Tibial nerve (tissue), 4 donors: ENCODE data around the gene CHRM4. TPM values are rescaled to one million over a fixed set of nuclear protein-coding genes. Genes with fewer than 3 reads are reported as not detected.
"Not testable (repeated sequence)": the region's sequence is repeated elsewhere in the genome, so short reads cannot be mapped to it uniquely, and the experiment has no call there.

Experiments used
- DNase-seq, 2 donors: peaks; one replicate each; pipeline ENCODE4 v3.0.0-alpha.2; 2019; ENCODE audit warnings: low spot score in 2 of 2
- H3K27ac ChIP-seq, 4 donors: fragments of 200-600 bp; sonication (generic) in 3 of 4; one replicate each; pipeline ENCODE4 v1.5.1; 2017 to 2019; ENCODE audit warnings: mild to moderate bottlenecking in 1 of 4
- H3K27me3 ChIP-seq, 2 donors: fragments of 200-600 bp; sonication (generic) in 1 of 2; one replicate each; pipeline versions ENCODE4 v1.5.1 to v1.6.0; 2017 to 2019
- H3K36me3 ChIP-seq, 3 donors: fragments of 200-600 bp; sonication (generic); one replicate each; pipeline ENCODE4 v1.5.1; 2018 to 2019
- H3K4me1 ChIP-seq, 4 donors: fragments of 200-600 bp; sonication (generic) in 3 of 4; one replicate each; pipeline ENCODE4 v1.5.1; 2017 to 2019
- H3K4me3 ChIP-seq, 4 donors: fragments of 200-600 bp; sonication (generic) in 3 of 4; one replicate each; pipeline ENCODE4 v1.5.1; 2017 to 2019; ENCODE audit warnings: mild to moderate bottlenecking in 1 of 4, moderate library complexity in 1 of 4
- H3K9me3 ChIP-seq, 4 donors: fragments of 200-600 bp; sonication (generic) in 3 of 4; one replicate each; pipeline ENCODE4 v1.5.1; 2017 to 2019
- CTCF ChIP-seq, 5 experiments: fragments of 200-600 bp in 3 of 5; fragments of 450-650 bp in 2 of 5; sonication (generic) in 3 of 5; IDR thresholded peaks; one replicate each; pipeline ENCODE4 v1.5.1; 2016 to 2019; ENCODE audit warnings: antibody characterized with exemption in 5 of 5, mild to moderate bottlenecking in 3 of 5, moderate library complexity in 2 of 5
- EP300 ChIP-seq, 2 donors: sonication (generic); formaldehyde crosslinking; IDR thresholded peaks; one replicate each; pipeline ENCODE4 v1.6.1; 2017; ENCODE audit warnings: antibody characterized with exemption in 2 of 2, mild to moderate bottlenecking in 1 of 2
- POLR2A ChIP-seq, 2 donors: fragments of 450-650 bp; IDR thresholded peaks; one replicate each; pipeline ENCODE4 v1.6.1; 2017; ENCODE audit warnings: antibody characterized with exemption in 2 of 2, mild to moderate bottlenecking in 2 of 2, moderate library complexity in 2 of 2
- WGBS, 2 donors: methylation state at CpG; one replicate each; pipeline ENCODE4 v1.1.5; 2018; 5-methylcytosine and 5-hydroxymethylcytosine counted together
- total RNA-seq, 4 donors: library from RNA; depleted of rRNA; stranded (reverse); fragments of >200 nt; gene quantifications; one replicate each; pipeline ENCODE4 v1.1.0, GENCODE V29; 2016

Gene CHRM4
- total RNA-seq, 4 donors from 2014 or later = 1.2 TPM; not detected in 3

- Histone ChIP-seq H3K9me3 (no peaks in the 10 kb centered on the region), H3K27ac (no peak overlapping the region), H3K4me3 (no peak overlapping the region), H3K27me3 (no peaks in the 10 kb centered on the region), H3K36me3 (peaks cover 0 to 87% (median 15%) of the 10 kb centered on the region in 3 donors), H3K4me1 (peaks cover 0 to 5% (median 2%) of the 10 kb centered on the region in 4 donors)
- WGBS, 2 donors = 87 to 90% methylated on average over 14 to 15 of the region's 15 CpGs
- no peak for TF ChIP-seq POLR2A (IDR thresholded peaks at IDR 0.05)
- no peak for TF ChIP-seq EP300 (IDR thresholded peaks at IDR 0.05)
- TF ChIP-seq CTCF (IDR thresholded peaks at IDR 0.05) = no peak
- no peak for DNase-seq
These were observed 16.8 kb downstream of the CHRM4 start for GRCh38 chr11:46374815-46375214.

- no peak overlapping the region for H3K27ac ChIP-seq
- no peak overlapping the region for H3K4me3 ChIP-seq
- TF ChIP-seq POLR2A (IDR thresholded peaks at IDR 0.05) (no peak), CTCF (IDR thresholded peaks at IDR 0.05) (no peak), EP300 (IDR thresholded peaks at IDR 0.05) (no peak)
- no peaks in the 10 kb centered on the region for H3K4me1 ChIP-seq
- DNase-seq = no peak
- WGBS, 2 donors = 85% methylated on average over 26 to 29 of the region's 30 CpGs
- H3K36me3 ChIP-seq = peaks cover 0 to 91% (median 15%) of the 10 kb centered on the region in 3 donors
- no peaks in the 10 kb centered on the region for H3K27me3 ChIP-seq
- no peaks in the 10 kb centered on the region for H3K9me3 ChIP-seq
These were observed 17.5 kb downstream of the CHRM4 start for GRCh38 chr11:46373787-46374740.

GRCh38 chr11:46372501-46372900 is 19.1 kb downstream of the CHRM4 start:
- peaks cover 0 to 86% (median 15%) of the 10 kb centered on the region in 3 donors for H3K36me3 ChIP-seq
- DNase-seq, H3K4me1 ChIP-seq, H3K9me3 ChIP-seq, H3K27ac ChIP-seq, H3K4me3 ChIP-seq, H3K27me3 ChIP-seq: not testable (repeated sequence)
- 97 to 98% methylated on average over 5 to 8 of the region's 15 CpGs for WGBS, 2 donors

GRCh38 chr11:46372086-46372485 is 19.5 kb downstream of the CHRM4 start:
- WGBS, 2 donors = 72 to 76% methylated on average over 9 to 10 of the region's 10 CpGs
- DNase-seq = no peak
- H3K36me3 ChIP-seq = peaks cover 0 to 81% (median 15%) of the 10 kb centered on the region in 3 donors
- H3K27me3 ChIP-seq = no peaks in the 10 kb centered on the region
- peaks cover 0 to 11% (median 11%) of the 10 kb centered on the region in 4 donors for H3K4me1 ChIP-seq
- H3K9me3 ChIP-seq = no peaks in the 10 kb centered on the region
- H3K4me3 ChIP-seq = no peak overlapping the region
- no peak overlapping the region for H3K27ac ChIP-seq
- TF ChIP-seq EP300 (IDR thresholded peaks at IDR 0.05) (no peak), CTCF (IDR thresholded peaks at IDR 0.05) (no peak), POLR2A (IDR thresholded peaks at IDR 0.05) (no peak)

- H3K27ac ChIP-seq, H3K9me3 ChIP-seq, H3K4me3 ChIP-seq, H3K27me3 ChIP-seq, DNase-seq: not testable (repeated sequence)
- H3K4me1 ChIP-seq = peaks cover 0 to 19% (median 12%) of the 10 kb centered on the region in 4 donors
- WGBS, 2 donors = 96% methylated on average over 17 of the region's 19 CpGs
- peaks cover 0 to 73% (median 13%) of the 10 kb centered on the region in 3 donors for H3K36me3 ChIP-seq
These were observed 20.3 kb downstream of the CHRM4 start for GRCh38 chr11:46371262-46371661.

GRCh38 chr11:46370253-46370652 is 21.3 kb downstream of the CHRM4 start:
- peaks cover 0 to 63% (median 4%) of the 10 kb centered on the region in 3 donors for H3K36me3 ChIP-seq
- no peak overlapping the region for H3K27ac ChIP-seq
- H3K4me1 ChIP-seq = peaks cover 0 to 21% (median 12%) of the 10 kb centered on the region in 4 donors
- no peak overlapping the region for H3K4me3 ChIP-seq
- TF ChIP-seq CTCF (IDR thresholded peaks at IDR 0.05) = no peak
- TF ChIP-seq POLR2A (IDR thresholded peaks at IDR 0.05) = no peak
- TF ChIP-seq EP300 (IDR thresholded peaks at IDR 0.05) = no peak
- 81 to 84% methylated on average over 13 of the region's 13 CpGs for WGBS, 2 donors
- H3K9me3 ChIP-seq = no peaks in the 10 kb centered on the region
- no peak for DNase-seq
- no peaks in the 10 kb centered on the region for H3K27me3 ChIP-seq
